OCI-LY7 (cell line): ENCODE data around the gene RAPGEF4. TPM values are rescaled to one million over a fixed set of nuclear protein-coding genes. Genes with fewer than 3 reads are reported as not detected.

ENCODE experiments used
- BruUV-seq: library from RNA; stranded (reverse); fragments of 400-500 nt; replicated peaks from 2 replicates; lab custom pipeline; 2021; lab: Mats Ljungman, UMichigan
- CTCF ChIA-PET: fragments of 300-600 bp; sonication (Branson Sonifier 250); formaldehyde crosslinking; loops from one replicate; lab custom pipeline; 2022; ENCODE audit warnings: antibody characterized with exemption; ENCODE audit not compliant: unreplicated experiment; lab: Charles Lee
- POLR2A ChIA-PET: fragments of 300-600 bp; sonication (Branson Sonifier 250); formaldehyde crosslinking; loops from one replicate; lab custom pipeline; 2022; ENCODE audit warnings: antibody characterized with exemption; lab: Charles Lee
- DNase-seq: peaks from one replicate; pipeline ENCODE4 v3.0.0-alpha.2; 2015; ENCODE audit warnings: low spot score
- H2AFZ ChIP-seq: fragments of 200-600 bp; sonication (generic), shearing (Covaris generic); 2 replicates; pipeline ENCODE4 v1.6.1; 2014; ENCODE audit warnings: mild to moderate bottlenecking, antibody characterized with exemption, low read length, moderate library complexity
- H3K27ac ChIP-seq: fragments of 200-600 bp; sonication (generic); 2 replicates; pipeline ENCODE4 v1.5.1; 2014; ENCODE audit warnings: mixed run types, low read depth, mild to moderate bottlenecking, moderate library complexity, low read length, inconsistent platforms; ENCODE audit not compliant: poor library complexity, severe bottlenecking
- H3K36me3 ChIP-seq: fragments of 200-600 bp; sonication (generic); 2 replicates; pipeline ENCODE4 v1.6.1; 2014; ENCODE audit warnings: mild to moderate bottlenecking, antibody characterized with exemption, low read length, moderate library complexity, mixed read lengths; ENCODE audit not compliant: insufficient read depth
- H3K4me1 ChIP-seq: fragments of 200-600 bp; sonication (generic); 2 replicates; pipeline ENCODE4 v1.5.1; 2014; ENCODE audit warnings: mild to moderate bottlenecking, low read length; ENCODE audit not compliant: insufficient read depth, poor library complexity, severe bottlenecking
- H3K4me2 ChIP-seq: fragments of 200-600 bp; sonication (generic); 2 replicates; pipeline ENCODE4 v1.6.1; 2014; ENCODE audit warnings: mild to moderate bottlenecking, low read length
- H3K4me3 ChIP-seq: fragments of 200-600 bp; sonication (generic); 2 replicates; pipeline ENCODE4 v1.5.1; 2014; ENCODE audit warnings: mild to moderate bottlenecking, low read depth, low read length; ENCODE audit not compliant: poor library complexity, severe bottlenecking
- H3K79me2 ChIP-seq: fragments of 200-600 bp; sonication (generic); 2 replicates; pipeline ENCODE4 v1.6.1; 2016; ENCODE audit warnings: low read depth, mild to moderate bottlenecking, low read length, moderate library complexity, mixed read lengths; ENCODE audit not compliant: insufficient read depth
- H3K9me2 ChIP-seq: fragments of 200-600 bp; sonication (generic); 2 replicates; pipeline ENCODE4 v1.6.1; 2016; ENCODE audit warnings: mild to moderate bottlenecking, low read length, mixed read lengths; ENCODE audit not compliant: insufficient read depth
- H3K9me3 ChIP-seq: fragments of 200-600 bp; sonication (generic); 2 replicates; pipeline ENCODE4 v1.6.1; 2014; ENCODE audit warnings: mild to moderate bottlenecking, mixed run types, low read length, mixed read lengths
- H4K20me1 ChIP-seq: fragments of 200-600 bp; sonication (generic); 2 replicates; pipeline ENCODE4 v1.6.1; 2014; ENCODE audit warnings: mild to moderate bottlenecking, antibody characterized with exemption, low read length, moderate library complexity, mixed read lengths; ENCODE audit not compliant: insufficient read depth
- CTCF ChIP-seq: fragments of 200-600 bp; sonication (generic); conservative IDR thresholded peaks from 2 replicates; pipeline ENCODE4 v1.5.1; 2014; ENCODE audit warnings: mild to moderate bottlenecking, antibody characterized with exemption, low read length, moderate library complexity, mixed read lengths
- EZH2phosphoT487 ChIP-seq: fragments of 200-600 bp; sonication (generic); IDR thresholded peaks from 2 replicates; pipeline ENCODE4 v1.6.1; 2018; ENCODE audit warnings: low read depth, borderline replicate concordance, mild to moderate bottlenecking, mixed run types, antibody characterized with exemption, low read length, moderate library complexity, mixed read lengths
- intact Hi-C: fragments of 100-400 bp; cut with micrococcal nuclease; formaldehyde crosslinking; loops from one replicate; pipeline ENCODE4 v1.10.0; 2022; ENCODE audit not compliant: unreplicated experiment
- total RNA-seq, 2 experiments: library from RNA; depleted of rRNA in 1 of 2; stranded (reverse); fragments of >200 nt in 1 of 2; shearing (Covaris generic) in 1 of 2; gene quantifications; 2 replicates each; pipeline ENCODE4 v1.2.3, GENCODE V29; 2014 to 2022

RAPGEF4 gene
- total RNA-seq, 2 experiments from 2014 or later, result 0.22 to 0.55 TPM

DNA sequence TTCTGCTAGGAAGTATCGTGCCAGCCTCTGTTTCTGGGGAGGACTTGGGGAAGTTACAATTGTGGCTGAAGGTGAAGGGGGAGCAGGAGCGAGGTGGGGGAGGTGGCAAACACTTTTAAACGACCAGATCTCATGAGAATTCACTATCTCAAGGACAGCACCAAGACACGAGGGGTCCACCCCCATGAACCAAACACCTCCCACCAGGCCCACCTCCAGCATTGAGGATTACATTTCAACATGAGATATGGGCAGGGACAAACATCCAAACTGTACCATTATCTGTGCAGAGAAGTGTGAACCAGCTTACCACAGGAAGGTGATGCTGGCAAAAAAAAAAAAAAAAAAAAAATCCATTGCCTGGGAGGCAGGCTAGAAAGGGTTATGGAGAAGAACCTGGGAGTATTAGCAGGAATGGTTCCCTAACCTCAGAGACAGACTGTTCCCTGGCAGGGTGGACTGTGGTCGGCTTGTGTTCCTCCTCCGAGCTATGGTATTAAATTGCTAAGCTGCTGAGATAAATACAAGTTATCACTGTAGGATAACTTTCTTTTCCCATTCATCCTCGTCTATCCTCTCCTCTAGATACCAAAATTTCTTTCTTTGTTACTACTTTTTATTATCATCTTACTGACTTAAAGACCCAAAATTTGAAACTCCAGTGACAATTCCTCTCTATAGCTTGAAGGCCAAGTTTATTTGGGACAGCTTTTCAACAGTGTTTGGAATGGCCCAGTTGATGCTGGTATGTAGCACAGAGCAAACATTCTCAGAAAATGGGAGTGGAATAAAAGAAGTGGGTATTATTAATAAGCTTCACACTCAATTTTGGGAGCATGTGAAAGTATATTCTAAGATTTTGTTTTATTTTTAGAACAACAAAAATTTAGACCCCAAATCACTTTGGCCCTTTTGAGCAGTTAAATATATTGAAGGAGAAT lies 266.3 kb downstream of the RAPGEF4 start:
- no peaks in the 10 kb centered on the region for H3K9me3 ChIP-seq
- intact Hi-C loops, result no loop called here
- no peaks in the 10 kb centered on the region for H3K79me2 ChIP-seq
- no peak for TF ChIP-seq CTCF
- no peak for TF ChIP-seq EZH2phosphoT487
- H2AFZ ChIP-seq, result no peak overlapping the region
- H4K20me1 ChIP-seq, result no peaks in the 10 kb centered on the region
- H3K9me2 ChIP-seq, result no peaks in the 10 kb centered on the region
- no peak overlapping the region for H3K27ac ChIP-seq
- no TSS peak for BruUV-seq
- CTCF ChIA-PET, result no interaction called here
- no peak overlapping the region for H3K4me2 ChIP-seq
- no peak overlapping the region for H3K4me3 ChIP-seq
- no peak for DNase-seq
- H3K36me3 ChIP-seq, result no peaks in the 10 kb centered on the region
- no peaks in the 10 kb centered on the region for H3K4me1 ChIP-seq
- POLR2A ChIA-PET, result interaction anchor here (0.5 to 0.7 kb wide), 5 partner anchors 10 to 1415 kb away, joined by 3 to 5 read pairs (median 3); no protein-coding TSS in a partner anchor

DNA sequence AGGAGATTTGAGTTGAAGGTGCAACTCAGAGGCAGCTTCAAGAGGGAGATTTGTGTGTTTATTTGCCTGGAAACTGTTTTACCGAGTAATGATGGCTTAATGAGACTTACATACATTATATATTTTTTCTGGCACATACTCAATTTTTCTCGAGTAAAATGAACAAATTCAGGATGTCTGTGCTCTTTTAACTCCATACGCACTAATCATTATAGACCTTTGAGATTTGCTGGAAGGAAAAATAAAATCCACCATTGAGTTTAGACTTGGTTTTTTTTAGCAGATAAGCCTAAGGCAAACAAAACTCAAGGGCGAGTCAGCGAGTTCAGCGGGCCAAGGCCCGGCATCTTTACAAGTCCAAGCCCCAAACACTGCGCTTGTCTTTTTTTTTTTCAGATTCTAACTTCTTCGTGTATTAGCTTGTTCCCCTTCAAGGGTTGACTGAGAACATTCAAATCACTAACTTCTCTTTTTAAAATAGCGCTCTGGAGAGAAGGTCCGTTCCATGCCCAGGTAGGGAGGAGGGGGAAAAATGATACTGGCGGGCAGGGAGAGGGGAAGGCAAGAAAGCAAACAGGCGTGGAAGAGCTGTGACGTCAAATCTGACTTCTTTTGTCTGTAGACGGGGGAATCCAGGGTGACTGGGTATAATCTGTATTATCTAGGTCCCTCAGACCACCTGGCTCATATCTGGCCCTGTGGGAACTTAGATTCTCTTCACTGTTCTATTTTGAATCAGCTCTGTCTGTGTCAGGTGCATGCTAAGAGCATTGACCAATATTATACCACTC lies 267.3 kb downstream of the RAPGEF4 start:
- CTCF ChIA-PET, result no interaction called here
- DNase-seq, result no peak
- Histone ChIP-seq H3K4me1 (no peaks in the 10 kb centered on the region), H3K27ac (no peak overlapping the region), H3K9me2 (no peaks in the 10 kb centered on the region), H3K9me3 (no peaks in the 10 kb centered on the region), H2AFZ (no peak overlapping the region), H3K4me3 (no peak overlapping the region), H3K4me2 (no peak overlapping the region), H3K36me3 (no peaks in the 10 kb centered on the region), H4K20me1 (no peaks in the 10 kb centered on the region), H3K79me2 (no peaks in the 10 kb centered on the region)
- POLR2A ChIA-PET, result interaction anchor here (0.6 to 0.7 kb wide), 2 partner anchors 11 to 124 kb away, joined by 3 to 5 read pairs; no protein-coding TSS in a partner anchor
- intact Hi-C loops, result no loop called here
- no TSS peak for BruUV-seq
- no peak for TF ChIP-seq EZH2phosphoT487
- TF ChIP-seq CTCF, result no peak
